GM12878 (cell line): Measurements from ENCODE around the gene ARHGEF33.

Experiments used
- ATF2 ChIP-seq: IDR thresholded peaks from 2 replicates; pipeline ENCODE4 v1.6.1; 2012; ENCODE audit warnings: low read length, inconsistent platforms
- CTCF ChIP-seq, 3 experiments: IDR thresholded peaks in 2 of 3; conservative IDR thresholded peaks in 1 of 3; 2 replicates each; pipeline ENCODE4 v1.5.1; 2011; ENCODE audit warnings: low read depth in 3 of 3, low read length in 3 of 3, mild to moderate bottlenecking in 3 of 3, control low read depth in 2 of 3, moderate library complexity in 2 of 3, inconsistent platforms in 1 of 3, mixed read lengths in 1 of 3; ENCODE audit not compliant: control insufficient read depth in 2 of 3, insufficient read depth in 1 of 3; ENCODE audit errors: extremely low read depth in 1 of 3
- ESRRA ChIP-seq: IDR thresholded peaks from 2 replicates; pipeline ENCODE4 v1.6.1; 2012; ENCODE audit warnings: mild to moderate bottlenecking, low read length, improper control_type of control experiment
- EZH2 ChIP-seq: IDR thresholded peaks from 2 replicates; pipeline ENCODE4 v1.6.1; 2012; ENCODE audit warnings: low read depth, mild to moderate bottlenecking, control low read depth, inconsistent platforms, low read length, borderline replicate concordance; ENCODE audit not compliant: control insufficient read depth
- FOXK2 ChIP-seq: fragments of 450-650 bp; IDR thresholded peaks from 2 replicates; pipeline ENCODE4 v1.6.1; 2017; ENCODE audit warnings: mild to moderate bottlenecking, moderate library complexity
- MTA2 ChIP-seq: fragments of 450-650 bp; IDR thresholded peaks from 2 replicates; pipeline ENCODE4 v1.6.1; 2016; ENCODE audit warnings: low read depth, mild to moderate bottlenecking, moderate library complexity
- ZNF24 ChIP-seq: fragments of 450-650 bp; IDR thresholded peaks from 2 replicates; pipeline ENCODE4 v1.6.1; 2017; ENCODE audit warnings: antibody characterized with exemption, mild to moderate bottlenecking

- TF ChIP-seq ZNF24 (no peak), FOXK2 (no peak), ESRRA (no peak), CTCF (IDR thresholded peaks at IDR 0.05 in 2 of 3, conservative IDR thresholded peaks at IDR 0.05 in 1 of 3; ENCODE audit: control insufficient read depth in 2 of 3, extremely low read depth in 1 of 3, insufficient read depth in 1 of 3, low read depth in 3 of 3, low read length in 3 of 3) (no peak), MTA2 (no peak), ATF2 (no peak), EZH2 (no peak)
Observed at GRCh38 chr2:38940746-38941145, 51.1 kb downstream of the ARHGEF33 start.
